HepG2 (cell line): ENCODE data around the gene TMEM53.

Experiments used
- CREM ChIP-seq, 2 experiments: sonication (generic) in 1 of 2; formaldehyde crosslinking in 1 of 2; IDR thresholded peaks; 2 replicates each; pipeline versions ENCODE4 v1.4.0 to v1.6.1; 2016 to 2020; ENCODE audit warnings: antibody characterized with exemption in 1 of 2, mild to moderate bottlenecking in 1 of 2, missing genetic modification reagents in 1 of 2
- CTCF ChIP-seq: sonication (generic); formaldehyde crosslinking; IDR thresholded peaks from 2 replicates; pipeline ENCODE4 v1.5.0; 2020; ENCODE audit warnings: mild to moderate bottlenecking, missing genetic modification reagents, moderate library complexity
- EP300 ChIP-seq, 3 experiments: sonication (generic) in 1 of 3; formaldehyde crosslinking in 1 of 3; IDR thresholded peaks; 2 replicates each; pipeline versions ENCODE4 v1.5.1 to v1.6.1; 2011 to 2020; ENCODE audit warnings: low read depth in 2 of 3, low read length in 2 of 3, borderline replicate concordance in 1 of 3, improper control_type of control experiment in 1 of 3, mild to moderate bottlenecking in 1 of 3, missing genetic modification reagents in 1 of 3, moderate library complexity in 1 of 3
- MAZ ChIP-seq, 2 experiments: sonication (generic) in 1 of 2; formaldehyde crosslinking in 1 of 2; IDR thresholded peaks; 2 replicates each; pipeline versions ENCODE4 v1.5.0 to v1.6.1; 2012 to 2020; ENCODE audit warnings: low read depth in 2 of 2, mild to moderate bottlenecking in 2 of 2, borderline replicate concordance in 1 of 2, improper control_type of control experiment in 1 of 2, low read length in 1 of 2, missing genetic modification reagents in 1 of 2, moderate library complexity in 1 of 2
- ZNF24 ChIP-seq: fragments of 450-650 bp; IDR thresholded peaks from 2 replicates; pipeline ENCODE4 v1.6.1; 2017; ENCODE audit warnings: antibody characterized with exemption, mild to moderate bottlenecking
- ZNF263 ChIP-seq: sonication (generic); formaldehyde crosslinking; IDR thresholded peaks from 2 replicates; pipeline ENCODE4 v1.4.0; 2020; ENCODE audit warnings: missing genetic modification reagents
- ZNF512 ChIP-seq: sonication (generic); formaldehyde crosslinking; IDR thresholded peaks from 2 replicates; pipeline ENCODE4 v1.4.0; 2020; ENCODE audit warnings: mild to moderate bottlenecking, missing genetic modification reagents

GRCh38 chr1:44676484-44677200 is 2.4 kb upstream of the TMEM53 start:
- TF ChIP-seq ZNF263 (CRISPR knock-in tag) = no peak
- TF ChIP-seq CREM (IDR thresholded peaks at IDR 0.05) = no peak
- TF ChIP-seq CREM (CRISPR knock-in tag; IDR thresholded peaks at IDR 0.05) = no peak
- no peak for TF ChIP-seq ZNF24
- TF ChIP-seq CTCF (CRISPR knock-in tag) = no peak
- TF ChIP-seq MAZ (IDR thresholded peaks at IDR 0.05; ENCODE audit: borderline replicate concordance, low read depth, low read length) = no peak
- no peak for TF ChIP-seq MAZ (CRISPR knock-in tag; IDR thresholded peaks at IDR 0.05; ENCODE audit: low read depth)
- no peak for TF ChIP-seq ZNF512 (CRISPR knock-in tag)
- TF ChIP-seq EP300 (IDR thresholded peaks at IDR 0.05; ENCODE audit: low read depth in 2 of 2, low read length in 2 of 2) = 0 out of 4 replicates have a peak, but pooled peaks of 1 of the 2 experiments have one; percentile 22
- no peak for TF ChIP-seq EP300 (CRISPR knock-in tag; IDR thresholded peaks at IDR 0.05; ENCODE audit: borderline replicate concordance)
